ENCODE data around the gene KCNIP1. TPM values are rescaled to one million over a fixed set of nuclear protein-coding genes. Genes with fewer than 3 reads are reported as not detected.
A peak's percentile ranks its signal among the peaks of the same experiment; 100 is the strongest.

KCNIP1 gene
- total RNA-seq, 2 donors from 2014 or later, result not detected

GRCh38 chr5:170541146-170541769 lies 37.4 kb downstream of the KCNIP1 start:
- peaks cover 2% of the 10 kb centered on the region for H3K27me3 Mint-ChIP-seq (ENCODE audit: insufficient read depth)
- peaks cover 6% of the 10 kb centered on the region for H3K4me1 Mint-ChIP-seq
- H3K36me3 ChIP-seq (ENCODE audit: control insufficient read depth, insufficient read depth, low read length), result no peaks in the 10 kb centered on the region
- no peak overlapping the region for H3K27ac ChIP-seq (ENCODE audit: low read depth, low read length)
- H3K4me3 ChIP-seq (ENCODE audit: low read length), result no peak overlapping the region
- TF ChIP-seq CTCF (conservative IDR thresholded peaks at IDR 0.05), result no peak
- WGBS, 2 experiments (ENCODE audit: insufficient coverage in 1 of 2, insufficient read length in 1 of 2), result 86% methylated on average over 1 of the region's 1 CpG
- no peak overlapping the region for H3K27ac Mint-ChIP-seq
- no peak overlapping the region for H3K9ac ChIP-seq (ENCODE audit: extremely low read depth, low read length, poor library complexity, severe bottlenecking)
- H3K36me3 Mint-ChIP-seq (ENCODE audit: low read depth), result no peaks in the 10 kb centered on the region
- no peaks in the 10 kb centered on the region for H3K4me1 ChIP-seq (ENCODE audit: control insufficient read depth, insufficient read depth, low read length)
- DNase-seq, result peak; percentile 41
- H3K4me3 Mint-ChIP-seq, result no peak overlapping the region
- H3K27me3 ChIP-seq (ENCODE audit: control insufficient read depth, insufficient read depth, low read length, poor library complexity, severe bottlenecking), result peaks cover 21% of the 10 kb centered on the region
- H3K9me3 Mint-ChIP-seq, result peaks cover 12% of the 10 kb centered on the region
- H3K9me3 ChIP-seq (ENCODE audit: control insufficient read depth, low read length), result peaks cover 17% of the 10 kb centered on the region

- no peaks in the 10 kb centered on the region for H3K4me1 ChIP-seq (ENCODE audit: control insufficient read depth, insufficient read depth, low read length)
- Mint-ChIP-seq H3K4me1 (no peaks in the 10 kb centered on the region), H3K27me3 (ENCODE audit: insufficient read depth) (peaks cover 4% of the 10 kb centered on the region), H3K36me3 (ENCODE audit: low read depth) (no peaks in the 10 kb centered on the region), H3K9me3 (peaks cover 12% of the 10 kb centered on the region), H3K27ac (no peak overlapping the region), H3K4me3 (no peak overlapping the region)
- DNase-seq, result no peak
- no peak overlapping the region for H3K4me3 ChIP-seq (ENCODE audit: low read length)
- no peak overlapping the region for H3K27ac ChIP-seq (ENCODE audit: low read depth, low read length)
- peaks cover 17% of the 10 kb centered on the region for H3K27me3 ChIP-seq (ENCODE audit: control insufficient read depth, insufficient read depth, low read length, poor library complexity, severe bottlenecking)
- peaks cover 17% of the 10 kb centered on the region for H3K9me3 ChIP-seq (ENCODE audit: control insufficient read depth, low read length)
- no peak for TF ChIP-seq CTCF (conservative IDR thresholded peaks at IDR 0.05)
- H3K9ac ChIP-seq (ENCODE audit: extremely low read depth, low read length, poor library complexity, severe bottlenecking), result no peak overlapping the region
- no peaks in the 10 kb centered on the region for H3K36me3 ChIP-seq (ENCODE audit: control insufficient read depth, insufficient read depth, low read length)
- WGBS, 2 experiments (ENCODE audit: insufficient coverage in 1 of 2, insufficient read length in 1 of 2), result 84% methylated on average over 7 of the region's 8 CpGs; no CpG with 5 or more reads in 1 of the 2 experiments
Measured at GRCh38 chr5:170542691-170543293, 39.0 kb downstream of the KCNIP1 start.

- Histone ChIP-seq H3K4me3 (ENCODE audit: low read length) (no peak overlapping the region), H3K9ac (ENCODE audit: extremely low read depth, low read length, poor library complexity, severe bottlenecking) (no peak overlapping the region), H3K9me3 (ENCODE audit: control insufficient read depth, low read length) (peaks cover 17% of the 10 kb centered on the region), H3K27ac (ENCODE audit: low read depth, low read length) (no peak overlapping the region), H3K36me3 (ENCODE audit: control insufficient read depth, insufficient read depth, low read length) (no peaks in the 10 kb centered on the region), H3K27me3 (ENCODE audit: control insufficient read depth, insufficient read depth, low read length, poor library complexity, severe bottlenecking) (peaks cover 10% of the 10 kb centered on the region), H3K4me1 (ENCODE audit: control insufficient read depth, insufficient read depth, low read length) (no peaks in the 10 kb centered on the region)
- H3K27me3 Mint-ChIP-seq (ENCODE audit: insufficient read depth), result peaks cover 4% of the 10 kb centered on the region
- H3K4me1 Mint-ChIP-seq, result no peaks in the 10 kb centered on the region
- no peak overlapping the region for H3K4me3 Mint-ChIP-seq
- H3K9me3 Mint-ChIP-seq, result peaks cover 12% of the 10 kb centered on the region
- no peaks in the 10 kb centered on the region for H3K36me3 Mint-ChIP-seq (ENCODE audit: low read depth)
- no peak for DNase-seq
- no peak overlapping the region for H3K27ac Mint-ChIP-seq
- TF ChIP-seq CTCF (conservative IDR thresholded peaks at IDR 0.05), result no peak
- 80 to 94% methylated on average over 1 to 2 of the region's 2 CpGs for WGBS, 2 experiments (ENCODE audit: insufficient coverage in 1 of 2, insufficient read length in 1 of 2)
Measured at GRCh38 chr5:170545313-170545712, 41.5 kb downstream of the KCNIP1 start.
